SK-N-SH (cell line): ENCODE results near the gene NAP1L5.

Source experiments
- EP300 ChIP-seq, 2 experiments: IDR thresholded peaks; 2 replicates each; pipeline versions ENCODE4 v1.4.0 to v1.6.1; 2012; ENCODE audit warnings: borderline replicate concordance in 1 of 2, low read depth in 1 of 2, low read length in 1 of 2
- EZH2phosphoT487 ChIP-seq: fragments of 200-600 bp; sonication (generic); IDR thresholded peaks from 2 replicates; pipeline ENCODE4 v1.6.1; 2017; ENCODE audit warnings: low read depth, mixed run types, mild to moderate bottlenecking, antibody characterized with exemption, moderate library complexity, borderline replicate concordance
- FOXJ3 ChIP-seq: sonication (generic); formaldehyde crosslinking; IDR thresholded peaks from 2 replicates; pipeline ENCODE4 v1.5.1; 2020; ENCODE audit warnings: mild to moderate bottlenecking, missing genetic modification reagents
- JUND ChIP-seq: IDR thresholded peaks from 2 replicates; pipeline ENCODE4 v1.4.0; 2012
- NRF1 ChIP-seq: IDR thresholded peaks from 2 replicates; pipeline ENCODE4 v1.6.1; 2012; ENCODE audit warnings: low read depth, mild to moderate bottlenecking, low read length
- RAD21 ChIP-seq: IDR thresholded peaks from 2 replicates; pipeline ENCODE4 v1.6.1; 2012; ENCODE audit warnings: mild to moderate bottlenecking, low read length
- RFX5 ChIP-seq: IDR thresholded peaks from 2 replicates; pipeline ENCODE4 v1.6.1; 2012; ENCODE audit warnings: mild to moderate bottlenecking, improper control_type of control experiment, low read length
- RXRA ChIP-seq: IDR thresholded peaks from 2 replicates; pipeline ENCODE4 v1.4.0; 2012; ENCODE audit warnings: low read depth, mild to moderate bottlenecking, borderline replicate concordance
- ZBTB33 ChIP-seq: IDR thresholded peaks from 2 replicates; pipeline ENCODE4 v1.4.0; 2012; ENCODE audit warnings: low read depth, borderline replicate concordance
- TF ChIP-seq, protein P1 (sequence below): fragments of 200-600 bp; sonication (generic); IDR thresholded peaks from 2 replicates; pipeline ENCODE4 v1.6.1; 2017; ENCODE audit warnings: antibody characterized with exemption, mild to moderate bottlenecking, moderate library complexity
- TF ChIP-seq, protein P2 (sequence below): IDR thresholded peaks from 2 replicates; pipeline ENCODE4 v1.4.0; 2012; ENCODE audit warnings: low read depth
- TF ChIP-seq, protein P3 (sequence below): fragments of 150-350 bp; IDR thresholded peaks from 2 replicates; pipeline ENCODE4 v1.6.1; 2017; ENCODE audit warnings: antibody characterized with exemption, low read length, low read depth, borderline replicate concordance

DNA sequence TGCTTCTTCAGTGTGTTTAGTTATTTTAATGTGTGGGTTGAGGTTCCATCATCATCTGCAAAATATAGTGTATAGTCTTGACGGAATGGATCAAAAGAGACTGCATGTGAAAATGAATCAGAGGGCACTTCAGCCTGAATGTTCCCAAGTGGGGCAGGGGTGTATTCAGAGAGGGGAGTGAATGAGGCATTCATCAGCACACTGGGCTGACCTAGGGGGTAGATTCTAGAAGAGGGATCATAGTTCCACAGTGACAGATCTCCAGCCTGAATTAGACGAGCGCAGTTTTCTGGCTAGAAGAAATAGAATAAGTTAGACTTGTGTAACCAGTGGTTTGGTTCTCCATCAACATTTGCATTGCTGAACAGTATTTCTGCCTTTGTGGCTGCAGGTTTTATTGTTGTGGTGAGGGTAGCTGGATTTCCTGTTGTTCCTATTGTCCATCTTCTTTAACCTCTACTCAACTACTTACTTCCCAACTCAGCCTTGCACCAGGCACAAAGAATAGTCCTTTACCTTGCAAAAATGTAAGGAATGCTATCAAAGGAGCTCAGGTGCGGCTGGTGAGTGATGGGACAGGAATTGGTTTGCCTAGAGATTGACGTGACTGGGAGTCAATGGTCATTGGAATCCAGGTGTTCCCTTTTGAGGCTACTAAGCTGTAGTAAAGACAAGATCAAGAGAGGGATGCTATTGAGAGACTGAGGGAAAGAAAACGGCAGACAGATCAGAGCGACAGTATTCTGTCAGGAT is 50.9 kb downstream of the NAP1L5 start:
- no peak for TF ChIP-seq FOXJ3
- TF ChIP-seq, protein P1, sequence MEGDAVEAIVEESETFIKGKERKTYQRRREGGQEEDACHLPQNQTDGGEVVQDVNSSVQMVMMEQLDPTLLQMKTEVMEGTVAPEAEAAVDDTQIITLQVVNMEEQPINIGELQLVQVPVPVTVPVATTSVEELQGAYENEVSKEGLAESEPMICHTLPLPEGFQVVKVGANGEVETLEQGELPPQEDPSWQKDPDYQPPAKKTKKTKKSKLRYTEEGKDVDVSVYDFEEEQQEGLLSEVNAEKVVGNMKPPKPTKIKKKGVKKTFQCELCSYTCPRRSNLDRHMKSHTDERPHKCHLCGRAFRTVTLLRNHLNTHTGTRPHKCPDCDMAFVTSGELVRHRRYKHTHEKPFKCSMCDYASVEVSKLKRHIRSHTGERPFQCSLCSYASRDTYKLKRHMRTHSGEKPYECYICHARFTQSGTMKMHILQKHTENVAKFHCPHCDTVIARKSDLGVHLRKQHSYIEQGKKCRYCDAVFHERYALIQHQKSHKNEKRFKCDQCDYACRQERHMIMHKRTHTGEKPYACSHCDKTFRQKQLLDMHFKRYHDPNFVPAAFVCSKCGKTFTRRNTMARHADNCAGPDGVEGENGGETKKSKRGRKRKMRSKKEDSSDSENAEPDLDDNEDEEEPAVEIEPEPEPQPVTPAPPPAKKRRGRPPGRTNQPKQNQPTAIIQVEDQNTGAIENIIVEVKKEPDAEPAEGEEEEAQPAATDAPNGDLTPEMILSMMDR, result no peak
- no peak for TF ChIP-seq JUND
- TF ChIP-seq ZBTB33, result no peak
- no peak for TF ChIP-seq EP300 (IDR thresholded peaks at IDR 0.05; ENCODE audit: borderline replicate concordance in 1 of 2, low read depth in 1 of 2, low read length in 1 of 2)
- no peak for TF ChIP-seq EZH2phosphoT487
- no peak for TF ChIP-seq RAD21
- TF ChIP-seq NRF1, result no peak
- TF ChIP-seq RXRA, result no peak
- TF ChIP-seq RFX5, result no peak
- TF ChIP-seq, protein P2, sequence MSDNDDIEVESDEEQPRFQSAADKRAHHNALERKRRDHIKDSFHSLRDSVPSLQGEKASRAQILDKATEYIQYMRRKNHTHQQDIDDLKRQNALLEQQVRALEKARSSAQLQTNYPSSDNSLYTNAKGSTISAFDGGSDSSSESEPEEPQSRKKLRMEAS, result no peak
- TF ChIP-seq, protein P3, sequence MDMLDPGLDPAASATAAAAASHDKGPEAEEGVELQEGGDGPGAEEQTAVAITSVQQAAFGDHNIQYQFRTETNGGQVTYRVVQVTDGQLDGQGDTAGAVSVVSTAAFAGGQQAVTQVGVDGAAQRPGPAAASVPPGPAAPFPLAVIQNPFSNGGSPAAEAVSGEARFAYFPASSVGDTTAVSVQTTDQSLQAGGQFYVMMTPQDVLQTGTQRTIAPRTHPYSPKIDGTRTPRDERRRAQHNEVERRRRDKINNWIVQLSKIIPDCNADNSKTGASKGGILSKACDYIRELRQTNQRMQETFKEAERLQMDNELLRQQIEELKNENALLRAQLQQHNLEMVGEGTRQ, result no peak
